Upper lobe of left lung (tissue), 6 donors: ENCODE results near the gene ACBD6. TPM values are rescaled to one million over a fixed set of nuclear protein-coding genes. Genes with fewer than 3 reads are reported as not detected.

ENCODE experiments used
- ATAC-seq, 2 donors: fragments of 200-7000 bp; cut with Tn5 transposase; one replicate each; pipeline ENCODE4 v1.9.1; 2022; ENCODE audit warnings: mild to moderate bottlenecking in 2 of 2, moderate library complexity in 2 of 2; ENCODE audit not compliant: low FRiP score in 2 of 2
- DNase-seq, 2 donors: peaks; one replicate each; pipeline ENCODE4 v3.0.0-alpha.2; 2019 to 2020
- H3K27ac ChIP-seq, 4 donors: fragments of 200-600 bp; sonication (generic); one replicate each; pipeline ENCODE4 v1.5.1; 2016 to 2019
- H3K27me3 ChIP-seq, 4 donors: fragments of 200-600 bp; sonication (generic); one replicate each; pipeline ENCODE4 v1.5.1; 2017 to 2019
- H3K36me3 ChIP-seq, 4 donors: fragments of 200-600 bp; sonication (generic); one replicate each; pipeline ENCODE4 v1.5.1; 2016 to 2019
- H3K4me1 ChIP-seq, 4 donors: fragments of 200-600 bp; sonication (generic); one replicate each; pipeline ENCODE4 v1.5.1; 2018 to 2019
- H3K4me3 ChIP-seq, 4 donors: fragments of 200-600 bp; sonication (generic); one replicate each; pipeline ENCODE4 v1.5.1; 2017 to 2019; ENCODE audit warnings: mild to moderate bottlenecking in 2 of 4, moderate library complexity in 1 of 4
- H3K9me3 ChIP-seq, 4 donors: fragments of 200-600 bp; sonication (generic); one replicate each; pipeline ENCODE4 v1.5.1; 2018 to 2019
- EP300 ChIP-seq, 4 donors: sonication (generic); formaldehyde crosslinking; IDR thresholded peaks; one replicate each; pipeline ENCODE4 v1.5.1; 2017; ENCODE audit warnings: antibody characterized with exemption in 4 of 4, control low read depth in 2 of 4
- POLR2A ChIP-seq, 4 donors: fragments of 450-650 bp; IDR thresholded peaks; one replicate each; pipeline ENCODE4 v1.5.1; 2016 to 2017; ENCODE audit warnings: antibody characterized with exemption in 4 of 4, mild to moderate bottlenecking in 2 of 4
- POLR2AphosphoS5 ChIP-seq, 2 donors: sonication (generic); formaldehyde crosslinking; IDR thresholded peaks; one replicate each; pipeline ENCODE4 v1.5.1; 2017; ENCODE audit warnings: antibody characterized with exemption in 2 of 2
- WGBS, 2 donors: methylation state at CpG; one replicate each; pipeline ENCODE4 v1.1.5; 2017 to 2018; 5-methylcytosine and 5-hydroxymethylcytosine counted together
- total RNA-seq, 6 donors: library from RNA; depleted of rRNA in 4 of 6; stranded (reverse); fragments of >200 nt in 4 of 6; gene quantifications; one replicate each; pipeline versions ENCODE4 v1.1.0 to v1.2.1, GENCODE V29; 2016 to 2021
- TF ChIP-seq, protein P1 (sequence below), 6 experiments: fragments of 450-650 bp in 4 of 6; fragments of 200-600 bp in 2 of 6; sonication (generic) in 2 of 6; IDR thresholded peaks; one replicate each; pipeline ENCODE4 v1.5.1; 2016 to 2019; ENCODE audit warnings: antibody characterized with exemption in 6 of 6
- donor health status: DM: no; HTN: no; CAD: no; lungs with moderate emphysema.
- donor health status: DM: no; HTN: yes; CAD: no; lungs with severe emphysema.

ACBD6 gene
- total RNA-seq, 6 donors from 2014 or later: 24.9 to 72.3 (median 51.5) TPM

DNA sequence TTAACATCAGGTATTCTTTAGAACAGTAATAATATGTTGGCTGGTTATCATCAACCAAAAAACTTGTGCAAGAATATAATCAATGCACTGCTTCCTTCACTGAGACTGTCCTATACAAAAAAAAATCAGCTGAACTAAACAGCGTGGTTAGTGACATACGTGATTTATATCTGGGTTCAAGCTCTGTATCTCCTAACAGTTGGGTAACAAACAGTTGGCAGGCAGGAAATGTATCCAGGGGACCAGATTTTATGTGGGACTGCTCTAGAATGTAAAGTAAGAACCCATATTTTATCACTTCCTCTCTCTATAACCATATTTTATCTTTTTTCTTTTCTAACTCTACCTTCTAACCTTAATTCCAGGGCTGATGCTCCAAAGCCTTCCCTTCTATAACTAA, 8.0 kb downstream of the ACBD6 start:
- ATAC-seq (no peak), DNase-seq (no peak)
- no peak for TF ChIP-seq POLR2AphosphoS5 (IDR thresholded peaks at IDR 0.05)
- TF ChIP-seq, protein P1, sequence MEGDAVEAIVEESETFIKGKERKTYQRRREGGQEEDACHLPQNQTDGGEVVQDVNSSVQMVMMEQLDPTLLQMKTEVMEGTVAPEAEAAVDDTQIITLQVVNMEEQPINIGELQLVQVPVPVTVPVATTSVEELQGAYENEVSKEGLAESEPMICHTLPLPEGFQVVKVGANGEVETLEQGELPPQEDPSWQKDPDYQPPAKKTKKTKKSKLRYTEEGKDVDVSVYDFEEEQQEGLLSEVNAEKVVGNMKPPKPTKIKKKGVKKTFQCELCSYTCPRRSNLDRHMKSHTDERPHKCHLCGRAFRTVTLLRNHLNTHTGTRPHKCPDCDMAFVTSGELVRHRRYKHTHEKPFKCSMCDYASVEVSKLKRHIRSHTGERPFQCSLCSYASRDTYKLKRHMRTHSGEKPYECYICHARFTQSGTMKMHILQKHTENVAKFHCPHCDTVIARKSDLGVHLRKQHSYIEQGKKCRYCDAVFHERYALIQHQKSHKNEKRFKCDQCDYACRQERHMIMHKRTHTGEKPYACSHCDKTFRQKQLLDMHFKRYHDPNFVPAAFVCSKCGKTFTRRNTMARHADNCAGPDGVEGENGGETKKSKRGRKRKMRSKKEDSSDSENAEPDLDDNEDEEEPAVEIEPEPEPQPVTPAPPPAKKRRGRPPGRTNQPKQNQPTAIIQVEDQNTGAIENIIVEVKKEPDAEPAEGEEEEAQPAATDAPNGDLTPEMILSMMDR (IDR thresholded peaks at IDR 0.05): no peak
- no peak for TF ChIP-seq EP300 (IDR thresholded peaks at IDR 0.05)
- no peak for TF ChIP-seq POLR2A (IDR thresholded peaks at IDR 0.05)
- WGBS, 2 donors: 52 to 68% methylated on average over 2 of the region's 2 CpGs
- Histone ChIP-seq H3K4me1 (no peaks in the 10 kb centered on the region), H3K36me3 (peaks cover 0 to 28% (median 5%) of the 10 kb centered on the region in 4 donors), H3K27ac (no peak overlapping the region), H3K4me3 (no peak overlapping the region), H3K9me3 (no peaks in the 10 kb centered on the region), H3K27me3 (no peaks in the 10 kb centered on the region)

DNA sequence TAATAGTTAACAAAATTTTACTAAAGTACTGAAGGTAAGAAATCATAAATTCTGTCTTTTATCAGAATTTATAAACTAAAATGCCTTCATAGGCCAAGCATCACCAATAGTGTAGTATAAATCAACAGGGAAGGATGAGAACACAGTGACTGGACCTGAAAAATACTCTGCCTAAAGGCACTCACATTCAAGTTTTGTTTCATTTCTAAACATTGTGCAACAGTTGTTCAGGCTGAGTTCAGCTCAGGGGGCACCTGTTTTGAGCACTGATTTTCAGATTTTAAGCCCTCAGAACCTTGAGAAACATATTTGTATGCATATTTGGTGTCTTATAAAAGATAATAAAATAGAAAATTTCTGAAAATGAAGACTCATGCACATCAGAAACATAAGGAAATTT, 12.4 kb downstream of the ACBD6 start:
- Histone ChIP-seq H3K4me3 (no peak overlapping the region), H3K27ac (no peak overlapping the region), H3K36me3 (peaks cover 0 to 42% (median 9%) of the 10 kb centered on the region in 4 donors), H3K4me1 (no peaks in the 10 kb centered on the region), H3K27me3 (no peaks in the 10 kb centered on the region), H3K9me3 (no peaks in the 10 kb centered on the region)
- no peak for DNase-seq
- ATAC-seq: no peak
- TF ChIP-seq, protein P1 (IDR thresholded peaks at IDR 0.05): no peak
- TF ChIP-seq POLR2A (IDR thresholded peaks at IDR 0.05): no peak
- no peak for TF ChIP-seq EP300 (IDR thresholded peaks at IDR 0.05)
- TF ChIP-seq POLR2AphosphoS5 (IDR thresholded peaks at IDR 0.05): no peak

DNA sequence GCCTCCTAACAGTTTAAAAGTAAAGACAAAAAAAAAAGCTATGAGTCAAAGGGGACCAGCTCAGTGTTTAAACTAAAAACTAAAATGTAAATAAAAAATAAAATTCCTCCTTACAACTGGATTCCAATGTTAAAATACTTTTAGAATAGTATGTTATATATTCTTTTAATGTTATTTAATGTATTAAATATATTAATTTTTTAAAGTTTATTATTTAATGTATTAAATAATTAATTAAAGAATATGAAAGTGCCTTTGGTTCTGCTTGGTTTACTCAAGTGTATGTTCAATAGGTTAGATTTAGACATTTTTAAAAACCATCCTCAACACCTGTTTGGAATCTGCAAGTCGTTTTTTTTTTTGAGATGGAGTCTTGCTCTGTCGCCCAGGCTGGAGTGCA, 13.1 kb downstream of the ACBD6 start:
- Histone ChIP-seq H3K36me3 (peaks cover 0 to 42% (median 9%) of the 10 kb centered on the region in 4 donors), H3K4me3 (no peak overlapping the region), H3K9me3 (no peaks in the 10 kb centered on the region), H3K27me3 (no peaks in the 10 kb centered on the region), H3K27ac (no peak overlapping the region), H3K4me1 (no peaks in the 10 kb centered on the region)
- 89 to 90% methylated on average over 2 of the region's 2 CpGs for WGBS, 2 donors
- TF ChIP-seq, protein P1 (IDR thresholded peaks at IDR 0.05): no peak
- no peak for TF ChIP-seq POLR2AphosphoS5 (IDR thresholded peaks at IDR 0.05)
- no peak for TF ChIP-seq POLR2A (IDR thresholded peaks at IDR 0.05)
- ATAC-seq (no peak), DNase-seq (no peak)

DNA sequence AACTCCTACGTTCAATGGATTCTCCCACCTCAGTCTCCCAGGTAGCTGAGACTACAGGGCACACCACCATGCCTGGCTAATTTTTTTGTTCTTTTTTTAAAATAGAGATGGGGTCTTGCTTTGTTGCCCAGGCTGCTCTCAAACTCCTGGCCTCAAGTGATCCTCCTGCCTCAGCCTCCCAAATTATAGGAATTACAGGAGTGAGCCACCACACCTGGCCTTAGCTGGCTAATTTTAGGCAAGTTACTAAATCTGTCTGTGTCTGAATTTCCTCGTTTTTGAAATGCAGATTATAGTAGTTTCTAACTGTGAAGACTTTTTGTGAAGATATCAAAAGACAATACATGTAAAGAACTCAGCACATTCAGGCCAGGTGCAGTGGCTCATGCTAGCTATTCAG, 13.7 kb downstream of the ACBD6 start:
- no peaks in the 10 kb centered on the region for H3K9me3 ChIP-seq
- peaks cover 0 to 41% (median 7%) of the 10 kb centered on the region in 4 donors for H3K36me3 ChIP-seq
- ATAC-seq (no peak), DNase-seq (no peak)
- no peaks in the 10 kb centered on the region for H3K4me1 ChIP-seq
- H3K27me3 ChIP-seq: no peaks in the 10 kb centered on the region
- 85 to 95% methylated on average over 2 of the region's 2 CpGs for WGBS, 2 donors
- TF ChIP-seq EP300 (IDR thresholded peaks at IDR 0.05) (no peak), POLR2A (IDR thresholded peaks at IDR 0.05) (no peak), POLR2AphosphoS5 (IDR thresholded peaks at IDR 0.05) (no peak)
- TF ChIP-seq, protein P1 (IDR thresholded peaks at IDR 0.05): no peak
- H3K27ac ChIP-seq: no peak overlapping the region
- H3K4me3 ChIP-seq: no peak overlapping the region

DNA sequence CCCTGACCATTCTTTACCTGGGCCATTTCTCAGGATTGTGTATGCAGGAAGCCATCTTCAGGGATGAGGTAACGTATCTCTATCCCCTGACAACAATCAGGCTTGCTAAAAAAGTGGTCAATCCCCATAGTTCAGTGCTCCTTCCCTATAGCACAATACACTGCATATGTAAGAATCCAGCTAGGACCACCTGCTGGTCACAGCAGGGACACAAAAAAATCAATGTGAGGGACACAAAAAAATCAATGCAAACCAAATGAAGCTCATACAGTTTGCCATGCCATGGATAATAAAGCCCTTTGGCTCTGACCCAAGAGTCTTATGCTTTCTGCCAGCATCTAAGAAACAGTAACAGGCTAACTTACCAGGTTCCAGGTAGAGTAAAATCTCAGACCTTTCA, 16.3 kb downstream of the ACBD6 start:
- H3K4me1 ChIP-seq: peaks cover 0 to 8% (median 3%) of the 10 kb centered on the region in 4 donors
- no peak overlapping the region for H3K4me3 ChIP-seq
- peaks cover 0 to 24% (median 4%) of the 10 kb centered on the region in 4 donors for H3K36me3 ChIP-seq
- H3K27me3 ChIP-seq: no peaks in the 10 kb centered on the region
- H3K27ac ChIP-seq: no peak overlapping the region
- H3K9me3 ChIP-seq: no peaks in the 10 kb centered on the region
- TF ChIP-seq, protein P1 (IDR thresholded peaks at IDR 0.05): no peak
- TF ChIP-seq EP300 (IDR thresholded peaks at IDR 0.05) (no peak), POLR2A (IDR thresholded peaks at IDR 0.05) (no peak), POLR2AphosphoS5 (IDR thresholded peaks at IDR 0.05) (no peak)
- DNase-seq: no peak
- WGBS, 2 donors: 79 to 100% methylated on average over 1 of the region's 1 CpG
- ATAC-seq: no peak
